ENCODE data around the gene CYTH4.

DNA sequence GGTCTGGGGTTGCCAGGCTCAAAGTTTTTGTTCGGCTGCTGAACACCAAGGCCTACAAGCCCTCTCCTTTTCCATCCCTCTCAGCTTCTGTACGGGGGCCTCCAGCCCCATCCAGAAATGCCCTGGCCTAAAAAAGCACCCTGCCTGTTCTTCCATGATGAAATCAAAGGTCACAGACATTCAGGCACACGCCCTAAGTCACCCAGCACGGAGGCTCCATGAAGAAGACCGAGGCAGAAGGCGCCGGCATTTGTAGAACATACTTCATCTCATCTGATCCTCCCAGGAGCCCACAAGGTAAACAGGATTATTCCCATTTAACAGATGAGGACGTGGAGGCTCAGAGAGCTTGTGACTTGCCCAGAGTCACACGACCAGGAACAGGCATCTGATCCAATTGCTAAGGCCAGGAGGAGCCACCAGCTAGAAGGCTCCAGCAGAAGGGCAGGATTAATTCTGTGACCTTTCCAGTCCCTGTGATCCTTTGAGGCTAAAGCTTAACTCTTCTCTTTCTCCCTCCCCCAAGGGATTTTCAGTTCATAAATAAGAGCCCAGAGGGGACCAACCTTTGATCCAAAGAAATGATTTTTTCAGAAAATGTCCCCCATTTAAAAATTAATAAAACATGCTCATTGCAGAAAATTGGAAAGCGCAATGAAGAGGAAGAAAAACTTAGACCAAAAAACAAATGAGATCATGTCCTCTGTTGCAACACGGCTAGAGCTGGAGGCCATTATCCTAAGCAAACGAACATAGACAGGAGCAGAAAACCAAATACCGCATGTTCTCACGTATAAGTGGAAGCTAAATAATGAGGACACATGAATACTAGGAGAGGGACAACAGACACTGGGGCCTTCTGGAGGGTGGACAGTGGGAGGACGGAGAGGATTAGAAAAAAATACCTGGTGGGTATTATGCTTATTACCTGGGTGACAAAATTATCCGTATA is 38.7 kb downstream of the CYTH4 start:
- TF ChIP-seq, protein P1, sequence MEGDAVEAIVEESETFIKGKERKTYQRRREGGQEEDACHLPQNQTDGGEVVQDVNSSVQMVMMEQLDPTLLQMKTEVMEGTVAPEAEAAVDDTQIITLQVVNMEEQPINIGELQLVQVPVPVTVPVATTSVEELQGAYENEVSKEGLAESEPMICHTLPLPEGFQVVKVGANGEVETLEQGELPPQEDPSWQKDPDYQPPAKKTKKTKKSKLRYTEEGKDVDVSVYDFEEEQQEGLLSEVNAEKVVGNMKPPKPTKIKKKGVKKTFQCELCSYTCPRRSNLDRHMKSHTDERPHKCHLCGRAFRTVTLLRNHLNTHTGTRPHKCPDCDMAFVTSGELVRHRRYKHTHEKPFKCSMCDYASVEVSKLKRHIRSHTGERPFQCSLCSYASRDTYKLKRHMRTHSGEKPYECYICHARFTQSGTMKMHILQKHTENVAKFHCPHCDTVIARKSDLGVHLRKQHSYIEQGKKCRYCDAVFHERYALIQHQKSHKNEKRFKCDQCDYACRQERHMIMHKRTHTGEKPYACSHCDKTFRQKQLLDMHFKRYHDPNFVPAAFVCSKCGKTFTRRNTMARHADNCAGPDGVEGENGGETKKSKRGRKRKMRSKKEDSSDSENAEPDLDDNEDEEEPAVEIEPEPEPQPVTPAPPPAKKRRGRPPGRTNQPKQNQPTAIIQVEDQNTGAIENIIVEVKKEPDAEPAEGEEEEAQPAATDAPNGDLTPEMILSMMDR (IDR thresholded peaks at IDR 0.05; ENCODE audit: poor library complexity, severe bottlenecking) = no peak
- TF ChIP-seq EZH2 (IDR thresholded peaks at IDR 0.05; ENCODE audit: borderline replicate concordance, insufficient read depth, low read length, poor library complexity, severe bottlenecking) = no peak

Data from neural cell (in vitro differentiated cells).